HepG2 (cell line): Measurements from ENCODE around the gene FAM83C. TPM values are rescaled to one million over a fixed set of nuclear protein-coding genes. Genes with fewer than 3 reads are reported as not detected.
A peak's percentile ranks its signal among the peaks of the same experiment; 100 is the strongest.

Experiments used
- BCL6 ChIP-seq: IDR thresholded peaks from 2 replicates; pipeline ENCODE4 v1.6.1; 2016; ENCODE audit warnings: missing genetic modification reagents, missing compliant biosample characterization
- CCDC6 ChIP-seq: sonication (generic); formaldehyde crosslinking; IDR thresholded peaks from 2 replicates; pipeline ENCODE4 v1.8.1; 2022; ENCODE audit warnings: mild to moderate bottlenecking, missing genetic modification reagents, moderate library complexity
- GABPA ChIP-seq, 2 experiments: IDR thresholded peaks; 2 replicates each; pipeline ENCODE4 v1.6.1; 2011 to 2016; ENCODE audit warnings: low read depth in 2 of 2, low read length in 1 of 2, missing biosample characterization in 1 of 2, missing genetic modification characterization in 1 of 2
- MYC ChIP-seq: sonication (generic); formaldehyde crosslinking; IDR thresholded peaks from 2 replicates; pipeline ENCODE4 v1.9.0; 2021; ENCODE audit warnings: missing genetic modification reagents, borderline replicate concordance
- RARG ChIP-seq: sonication (generic); formaldehyde crosslinking; IDR thresholded peaks from 2 replicates; pipeline ENCODE4 v1.4.0; 2020; ENCODE audit warnings: low read depth, mild to moderate bottlenecking, missing genetic modification reagents
- REPIN1 ChIP-seq: sonication (generic); formaldehyde crosslinking; IDR thresholded peaks from 2 replicates; pipeline ENCODE4 v1.8.0; 2022; ENCODE audit warnings: missing genetic modification reagents, low read depth, mild to moderate bottlenecking, borderline replicate concordance
- SALL1 ChIP-seq: sonication (generic); formaldehyde crosslinking; IDR thresholded peaks from 2 replicates; pipeline ENCODE4 v1.8.0; 2022; ENCODE audit warnings: mild to moderate bottlenecking, missing genetic modification reagents
- SRSF1 ChIP-seq: fragments of 200-400 bp; formaldehyde crosslinking; optimal IDR thresholded peaks from 2 replicates; pipeline ENCODE3; 2017; ENCODE audit warnings: mild to moderate bottlenecking, low read depth, low read length, moderate library complexity
- SRSF4 ChIP-seq: fragments of 200-400 bp; formaldehyde crosslinking; IDR thresholded peaks from one replicate; pipeline ENCODE4 v1.6.1; 2018; ENCODE audit warnings: mild to moderate bottlenecking, low read depth, low read length, moderate library complexity; ENCODE audit not compliant: poor library complexity, severe bottlenecking
- ZFP36 ChIP-seq: fragments of 150-350 bp; IDR thresholded peaks from 2 replicates; pipeline ENCODE4 v1.6.1; 2018; ENCODE audit warnings: borderline replicate concordance, low read length, low read depth; ENCODE audit not compliant: partially characterized antibody
- ZNF24 ChIP-seq: fragments of 450-650 bp; IDR thresholded peaks from 2 replicates; pipeline ENCODE4 v1.6.1; 2017; ENCODE audit warnings: antibody characterized with exemption, mild to moderate bottlenecking
- ZNF282 ChIP-seq: fragments of 450-650 bp; IDR thresholded peaks from 2 replicates; pipeline ENCODE4 v1.6.1; 2018; ENCODE audit not compliant: partially characterized antibody
- ZNF317 ChIP-seq: sonication (generic); formaldehyde crosslinking; IDR thresholded peaks from 2 replicates; pipeline ENCODE4 v1.5.0; 2020; ENCODE audit warnings: mild to moderate bottlenecking, missing genetic modification reagents
- ZNF33A ChIP-seq: sonication (generic); formaldehyde crosslinking; IDR thresholded peaks from 2 replicates; pipeline ENCODE4 v1.5.1; 2020; ENCODE audit warnings: missing genetic modification reagents, mild to moderate bottlenecking, moderate library complexity, borderline replicate concordance
- ZNF414 ChIP-seq: sonication (generic); formaldehyde crosslinking; IDR thresholded peaks from 2 replicates; pipeline ENCODE4 v1.5.0; 2020; ENCODE audit warnings: missing genetic modification reagents
- ZNF543 ChIP-seq: sonication (generic); formaldehyde crosslinking; IDR thresholded peaks from 2 replicates; pipeline ENCODE4 v1.4.0; 2020; ENCODE audit warnings: mild to moderate bottlenecking, missing genetic modification reagents
- ZNF569 ChIP-seq: sonication (generic); formaldehyde crosslinking; IDR thresholded peaks from 2 replicates; pipeline ENCODE4 v1.5.0; 2020; ENCODE audit warnings: mild to moderate bottlenecking, missing genetic modification reagents, moderate library complexity, borderline replicate concordance
- ZNF703 ChIP-seq: sonication (generic); formaldehyde crosslinking; IDR thresholded peaks from 2 replicates; pipeline ENCODE4 v1.5.1; 2020; ENCODE audit warnings: missing genetic modification reagents, mild to moderate bottlenecking, moderate library complexity, borderline replicate concordance
- ZNF839 ChIP-seq: sonication (generic); formaldehyde crosslinking; IDR thresholded peaks from 2 replicates; pipeline ENCODE4 v1.4.0; 2020; ENCODE audit warnings: missing genetic modification reagents, mild to moderate bottlenecking, borderline replicate concordance
- polyA plus RNA-seq, 8 experiments: library from polyadenylated mRNA; depleted of rRNA in 3 of 8; stranded (reverse) in 7 of 8; unstranded in 1 of 8; fragments of >200 nt; fragmentation: Illumina TruSeq in 4 of 8; extraction: Trizol in 4 of 8; gene quantifications; 2 replicates each; pipeline versions ENCODE4 v1.2.1 to v1.2.3, GENCODE V29; 2011 to 2016; ENCODE audit warnings: low read depth in 4 of 8, missing spikeins in 1 of 8, mixed read lengths in 1 of 8; ENCODE audit not compliant: insufficient read depth in 1 of 8
- total RNA-seq, 5 experiments: library from RNA; depleted of rRNA; stranded (reverse); fragments of >200 nt; fragmentation: Illumina TruSeq; extraction: Trizol; gene quantifications; 2 replicates each; pipeline ENCODE4 v1.2.3, GENCODE V29; 2016; ENCODE audit warnings: low read depth in 1 of 5
- TF ChIP-seq, protein P1 (sequence below): sonication (generic); formaldehyde crosslinking; IDR thresholded peaks from 2 replicates; pipeline ENCODE4 v1.4.0; 2020; ENCODE audit warnings: missing genetic modification reagents
- TF ChIP-seq, protein P2 (sequence below): sonication (generic); formaldehyde crosslinking; IDR thresholded peaks from 2 replicates; pipeline ENCODE4 v1.9.0; 2021; ENCODE audit warnings: missing genetic modification reagents, borderline replicate concordance
- TF ChIP-seq, protein P3 (sequence below): sonication (generic); formaldehyde crosslinking; conservative IDR thresholded peaks from 2 replicates; pipeline ENCODE4 v1.5.0; 2020; ENCODE audit warnings: missing genetic modification reagents

The FAM83C gene
- total and polyA plus RNA-seq, 2 of the 13 experiments (the other 11 are each of a cell fraction or from before 2014, with no cell fraction given): 0.04 TPM; not detected in 1

DNA sequence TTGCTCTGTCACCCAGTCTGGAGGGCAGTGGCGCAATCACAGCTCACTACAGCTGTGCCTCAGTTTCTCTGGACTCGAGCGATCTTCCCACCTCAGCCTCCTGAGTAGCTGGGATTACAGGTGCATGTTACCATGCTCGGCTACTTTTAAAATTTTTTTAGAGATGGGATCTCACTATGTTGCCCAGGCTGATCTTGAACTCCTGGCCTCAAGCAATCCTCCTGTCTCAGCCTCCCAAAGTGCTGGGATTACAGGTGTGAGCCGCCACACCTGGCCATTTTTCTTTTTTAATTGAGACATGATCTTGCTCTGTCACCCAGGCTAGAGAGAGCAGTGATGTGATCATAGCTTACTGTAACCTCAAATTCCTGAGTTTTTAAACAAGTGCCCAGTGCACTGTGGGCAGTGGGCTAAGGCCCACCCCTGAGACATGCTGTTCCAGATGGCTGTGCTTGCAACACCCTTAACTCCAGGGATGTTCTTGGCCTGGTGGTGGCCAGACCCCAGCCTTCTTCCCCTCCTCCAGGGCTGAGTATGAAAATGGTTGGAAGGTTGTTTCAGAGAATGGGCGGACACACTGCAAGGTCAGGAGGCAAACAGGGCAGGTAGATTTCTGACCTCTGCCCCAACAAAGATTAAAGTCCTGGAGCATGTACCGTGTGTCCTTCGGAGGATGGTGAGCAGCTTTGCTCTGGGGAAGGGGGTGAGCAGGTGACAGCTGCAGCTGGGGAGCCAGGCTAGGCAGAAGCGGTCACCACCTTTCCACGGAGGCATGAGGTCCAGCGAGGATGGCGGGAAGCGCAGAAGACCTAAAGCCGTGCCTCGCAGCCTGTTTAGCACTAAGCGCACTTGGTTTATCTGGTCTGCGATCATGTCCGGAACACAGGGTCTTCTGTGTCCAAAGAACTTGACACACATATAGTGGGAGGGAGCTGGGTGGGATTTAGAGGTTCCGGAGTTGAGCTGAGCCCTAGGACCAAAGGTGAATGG, 1.4 kb upstream of the FAM83C start (continued):
- TF ChIP-seq MYC (CRISPR knock-in tag) (no peak; the same call in 1 of the 2 replicates), RARG (CRISPR knock-in tag) (no peak), REPIN1 (CRISPR knock-in tag) (0 out of 2 replicates have a peak, but pooled peaks have one; percentile 42), ZNF24 (no peak), BCL6 (peak; percentile 12; the same call in 1 of the 2 replicates), SRSF1 (peak; percentile 64), ZNF703 (CRISPR knock-in tag) (no peak), ZNF543 (CRISPR knock-in tag) (no peak), SRSF4 (no peak), ZNF282 (no peak), ZNF317 (CRISPR knock-in tag) (no peak; the same call in 1 of the 2 replicates), CCDC6 (CRISPR knock-in tag) (no peak), ZNF839 (CRISPR knock-in tag) (no peak), ZNF414 (no peak), ZFP36 (no peak), ZNF569 (CRISPR knock-in tag) (no peak), ZNF33A (CRISPR knock-in tag) (no peak), GABPA (IDR thresholded peaks at IDR 0.05; ENCODE audit: low read depth, low read length) (no peak), GABPA (CRISPR knock-in tag; IDR thresholded peaks at IDR 0.05; ENCODE audit: low read depth) (no peak), SALL1 (peak; percentile 59; the same call in 1 of the 2 replicates)
- TF ChIP-seq, protein P1, sequence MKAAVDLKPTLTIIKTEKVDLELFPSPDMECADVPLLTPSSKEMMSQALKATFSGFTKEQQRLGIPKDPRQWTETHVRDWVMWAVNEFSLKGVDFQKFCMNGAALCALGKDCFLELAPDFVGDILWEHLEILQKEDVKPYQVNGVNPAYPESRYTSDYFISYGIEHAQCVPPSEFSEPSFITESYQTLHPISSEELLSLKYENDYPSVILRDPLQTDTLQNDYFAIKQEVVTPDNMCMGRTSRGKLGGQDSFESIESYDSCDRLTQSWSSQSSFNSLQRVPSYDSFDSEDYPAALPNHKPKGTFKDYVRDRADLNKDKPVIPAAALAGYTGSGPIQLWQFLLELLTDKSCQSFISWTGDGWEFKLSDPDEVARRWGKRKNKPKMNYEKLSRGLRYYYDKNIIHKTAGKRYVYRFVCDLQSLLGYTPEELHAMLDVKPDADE (CRISPR knock-in tag): no peak
- TF ChIP-seq, protein P2, sequence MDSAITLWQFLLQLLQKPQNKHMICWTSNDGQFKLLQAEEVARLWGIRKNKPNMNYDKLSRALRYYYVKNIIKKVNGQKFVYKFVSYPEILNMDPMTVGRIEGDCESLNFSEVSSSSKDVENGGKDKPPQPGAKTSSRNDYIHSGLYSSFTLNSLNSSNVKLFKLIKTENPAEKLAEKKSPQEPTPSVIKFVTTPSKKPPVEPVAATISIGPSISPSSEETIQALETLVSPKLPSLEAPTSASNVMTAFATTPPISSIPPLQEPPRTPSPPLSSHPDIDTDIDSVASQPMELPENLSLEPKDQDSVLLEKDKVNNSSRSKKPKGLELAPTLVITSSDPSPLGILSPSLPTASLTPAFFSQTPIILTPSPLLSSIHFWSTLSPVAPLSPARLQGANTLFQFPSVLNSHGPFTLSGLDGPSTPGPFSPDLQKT: no peak
- TF ChIP-seq, protein P3, sequence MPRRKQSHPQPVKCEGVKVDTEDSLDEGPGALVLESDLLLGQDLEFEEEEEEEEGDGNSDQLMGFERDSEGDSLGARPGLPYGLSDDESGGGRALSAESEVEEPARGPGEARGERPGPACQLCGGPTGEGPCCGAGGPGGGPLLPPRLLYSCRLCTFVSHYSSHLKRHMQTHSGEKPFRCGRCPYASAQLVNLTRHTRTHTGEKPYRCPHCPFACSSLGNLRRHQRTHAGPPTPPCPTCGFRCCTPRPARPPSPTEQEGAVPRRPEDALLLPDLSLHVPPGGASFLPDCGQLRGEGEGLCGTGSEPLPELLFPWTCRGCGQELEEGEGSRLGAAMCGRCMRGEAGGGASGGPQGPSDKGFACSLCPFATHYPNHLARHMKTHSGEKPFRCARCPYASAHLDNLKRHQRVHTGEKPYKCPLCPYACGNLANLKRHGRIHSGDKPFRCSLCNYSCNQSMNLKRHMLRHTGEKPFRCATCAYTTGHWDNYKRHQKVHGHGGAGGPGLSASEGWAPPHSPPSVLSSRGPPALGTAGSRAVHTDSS: no peak
